GM23338 (cell line): ENCODE data around the gene MAP2K6. TPM values are rescaled to one million over a fixed set of nuclear protein-coding genes. Genes with fewer than 3 reads are reported as not detected.

Source experiments
- ATAC-seq: fragments of 200-7000 bp; cut with Tn5 transposase; 3 replicates; pipeline ENCODE4 v1.9.1; 2020
- DNase-seq: peaks from one replicate; pipeline ENCODE4 v3.0.0-alpha.2; 2015; ENCODE audit warnings: low spot score
- H2AFZ ChIP-seq: fragments of 200-600 bp; sonication (generic); 2 replicates; pipeline ENCODE4 v1.8.0; 2016; ENCODE audit warnings: antibody characterized with exemption, mild to moderate bottlenecking, moderate library complexity
- H3F3A ChIP-seq: fragments of 200-600 bp; sonication (generic); replicated peaks from 2 replicates; pipeline ENCODE4 v1.8.0; 2017; ENCODE audit warnings: antibody characterized with exemption, mixed run types, low read depth
- H3K27ac ChIP-seq: fragments of 200-600 bp; sonication (generic); 2 replicates; pipeline ENCODE4 v1.6.1; 2016; ENCODE audit warnings: low read depth
- H3K27me3 ChIP-seq: fragments of 200-600 bp; sonication (generic); 2 replicates; pipeline ENCODE4 v1.8.0; 2016; ENCODE audit warnings: mild to moderate bottlenecking, mixed run types, moderate library complexity; ENCODE audit not compliant: insufficient read depth
- H3K36me3 ChIP-seq: fragments of 200-600 bp; sonication (generic); 2 replicates; pipeline ENCODE4 v1.8.0; 2016; ENCODE audit warnings: mild to moderate bottlenecking; ENCODE audit not compliant: insufficient read depth
- H3K4me1 ChIP-seq: fragments of 200-600 bp; sonication (generic); 2 replicates; pipeline ENCODE4 v1.8.0; 2016; ENCODE audit warnings: mild to moderate bottlenecking, moderate library complexity; ENCODE audit not compliant: insufficient read depth
- H3K4me2 ChIP-seq: fragments of 200-600 bp; sonication (generic); 2 replicates; pipeline ENCODE4 v1.7.1; 2017; ENCODE audit warnings: mixed run types
- H3K4me3 ChIP-seq: fragments of 200-600 bp; sonication (generic); 2 replicates; pipeline ENCODE4 v1.6.1; 2016; ENCODE audit warnings: mixed run types
- H3K79me2 ChIP-seq: fragments of 200-600 bp; sonication (generic); replicated peaks from 2 replicates; pipeline ENCODE4 v1.8.0; 2017; ENCODE audit warnings: mild to moderate bottlenecking; ENCODE audit not compliant: insufficient read depth
- H3K9me2 ChIP-seq: fragments of 200-600 bp; sonication (generic); 2 replicates; pipeline ENCODE4 v1.8.0; 2017; ENCODE audit not compliant: insufficient read depth
- H4K20me1 ChIP-seq: fragments of 200-600 bp; sonication (generic); replicated peaks from 2 replicates; pipeline ENCODE4 v1.8.0; 2017; ENCODE audit warnings: mild to moderate bottlenecking; ENCODE audit not compliant: insufficient read depth
- H3K27ac Mint-ChIP-seq: 2 replicates; pipeline ENCODE4 v1.8.0; 2020; ENCODE audit warnings: inconsistent platforms, mild to moderate bottlenecking, moderate library complexity, mixed read lengths
- H3K27me3 Mint-ChIP-seq: 3 replicates; pipeline ENCODE4 v1.8.0; 2022; ENCODE audit warnings: low read depth, mild to moderate bottlenecking, moderate library complexity, mixed read lengths, inconsistent platforms; ENCODE audit not compliant: insufficient read depth, poor library complexity
- H3K36me3 Mint-ChIP-seq: 3 replicates; pipeline ENCODE4 v1.8.0; 2021; ENCODE audit warnings: low read depth, mild to moderate bottlenecking, inconsistent platforms, moderate library complexity, mixed read lengths
- H3K4me1 Mint-ChIP-seq: 3 replicates; pipeline ENCODE4 v1.8.0; 2020; ENCODE audit warnings: mild to moderate bottlenecking, inconsistent platforms, mixed read lengths
- H3K4me3 Mint-ChIP-seq: 3 replicates; pipeline ENCODE4 v1.8.0; 2021; ENCODE audit warnings: moderate library complexity, mild to moderate bottlenecking, inconsistent platforms, mixed read lengths
- H3K9me3 Mint-ChIP-seq: 3 replicates; pipeline ENCODE4 v1.8.0; 2020; ENCODE audit warnings: moderate library complexity, mild to moderate bottlenecking, inconsistent platforms, mixed read lengths
- CREB1 ChIP-seq: fragments of 250-450 bp; sonication (Bioruptor Pico); IDR thresholded peaks from 2 replicates; pipeline ENCODE4 v1.5.0; 2020; ENCODE audit warnings: low read depth, mild to moderate bottlenecking, moderate library complexity
- EZH2phosphoT487 ChIP-seq: fragments of 200-600 bp; sonication (generic); IDR thresholded peaks from one replicate; pipeline ENCODE4 v1.8.1; 2018; ENCODE audit warnings: antibody characterized with exemption; ENCODE audit not compliant: unreplicated experiment
- NANOG ChIP-seq: IDR thresholded peaks from 2 replicates; pipeline ENCODE4 v1.6.1; 2016; ENCODE audit warnings: antibody characterized with exemption, borderline replicate concordance
- POLR2AphosphoS5 ChIP-seq: IDR thresholded peaks from 2 replicates; pipeline ENCODE4 v1.6.1; 2016; ENCODE audit warnings: antibody characterized with exemption, low read depth
- STAT1 ChIP-seq: IDR thresholded peaks from one replicate; pipeline ENCODE4 v1.6.1; 2016; ENCODE audit warnings: antibody characterized with exemption; ENCODE audit not compliant: unreplicated experiment
- ZNF114 ChIP-seq: fragments of 250-450 bp; sonication (Bioruptor Pico); IDR thresholded peaks from 2 replicates; pipeline ENCODE4 v1.5.0; 2020; ENCODE audit warnings: mild to moderate bottlenecking, moderate library complexity
- ZNF462 ChIP-seq: fragments of 250-450 bp; sonication (Bioruptor Pico); IDR thresholded peaks from 2 replicates; pipeline ENCODE4 v1.5.0; 2020; ENCODE audit warnings: mild to moderate bottlenecking, moderate library complexity
- polyA plus RNA-seq: library from polyadenylated mRNA; unstranded; fragments of >200 nt; fragmentation: Nextera tagmentation; extraction: Ambion mirVana; gene quantifications from 2 replicates; pipeline ENCODE4 v1.2.1, GENCODE V29; 2016
- total RNA-seq: library from RNA; depleted of rRNA; stranded (reverse); fragments of >200 nt; shearing (Covaris generic); gene quantifications from 2 replicates; pipeline ENCODE4 v1.2.3, GENCODE V29; 2014
- TF ChIP-seq, protein P1 (sequence below): IDR thresholded peaks from 2 replicates; pipeline ENCODE4 v1.6.1; 2016; ENCODE audit warnings: antibody characterized with exemption

Gene MAP2K6
- total and polyA plus RNA-seq, 2 experiments from 2014 or later = 26.3 to 31.1 TPM

- TF ChIP-seq ZNF462 (CRISPR knock-in tag) (no peak), POLR2AphosphoS5 (no peak), STAT1 (no peak)
- TF ChIP-seq, protein P1, sequence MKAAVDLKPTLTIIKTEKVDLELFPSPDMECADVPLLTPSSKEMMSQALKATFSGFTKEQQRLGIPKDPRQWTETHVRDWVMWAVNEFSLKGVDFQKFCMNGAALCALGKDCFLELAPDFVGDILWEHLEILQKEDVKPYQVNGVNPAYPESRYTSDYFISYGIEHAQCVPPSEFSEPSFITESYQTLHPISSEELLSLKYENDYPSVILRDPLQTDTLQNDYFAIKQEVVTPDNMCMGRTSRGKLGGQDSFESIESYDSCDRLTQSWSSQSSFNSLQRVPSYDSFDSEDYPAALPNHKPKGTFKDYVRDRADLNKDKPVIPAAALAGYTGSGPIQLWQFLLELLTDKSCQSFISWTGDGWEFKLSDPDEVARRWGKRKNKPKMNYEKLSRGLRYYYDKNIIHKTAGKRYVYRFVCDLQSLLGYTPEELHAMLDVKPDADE = no peak
Measured at GRCh38 chr17:69572747-69573146, 158.2 kb downstream of the MAP2K6 start (continued).

DNA sequence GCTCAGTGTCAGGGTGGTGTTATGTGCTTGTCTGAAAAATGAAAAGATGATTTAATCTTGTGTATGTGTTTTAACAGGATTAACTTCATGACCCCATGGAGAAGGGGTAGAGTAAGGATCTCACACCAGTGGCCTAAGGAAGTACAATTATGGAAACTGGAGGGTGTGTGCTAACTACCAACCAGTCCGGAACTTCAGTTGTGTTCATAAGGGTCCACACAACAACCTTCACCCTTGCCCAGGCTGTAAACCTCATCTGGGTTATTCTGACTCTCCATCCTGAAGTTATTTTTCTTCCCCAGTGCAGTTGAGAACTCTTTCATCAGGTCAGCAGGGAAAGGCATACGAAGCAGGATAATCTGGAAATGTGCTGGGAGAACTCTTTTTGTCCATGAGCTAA lies 158.9 kb downstream of the MAP2K6 start:
- no peaks in the 10 kb centered on the region for H3K36me3 Mint-ChIP-seq
- no peak overlapping the region for H3K4me2 ChIP-seq
- no peaks in the 10 kb centered on the region for H4K20me1 ChIP-seq
- no peaks in the 10 kb centered on the region for H3K27me3 ChIP-seq
- no peaks in the 10 kb centered on the region for H3F3A ChIP-seq
- H3K9me2 ChIP-seq = no peaks in the 10 kb centered on the region
- no peak overlapping the region for H3K4me3 ChIP-seq
- no peak overlapping the region for H3K27ac ChIP-seq
- H3K4me1 Mint-ChIP-seq = peaks cover 20% of the 10 kb centered on the region
- H3K27ac Mint-ChIP-seq = no peak overlapping the region
- peaks cover 7% of the 10 kb centered on the region for H3K27me3 Mint-ChIP-seq
- no peak overlapping the region for H2AFZ ChIP-seq
- no peak for DNase-seq
- no peak overlapping the region for H3K4me3 Mint-ChIP-seq
- H3K36me3 ChIP-seq = no peaks in the 10 kb centered on the region
- ATAC-seq = no peak
- peaks cover 11% of the 10 kb centered on the region; the same call in 1 of the 2 replicates for H3K4me1 ChIP-seq
- H3K9me3 Mint-ChIP-seq = no peaks in the 10 kb centered on the region
- H3K79me2 ChIP-seq = no peaks in the 10 kb centered on the region
- TF ChIP-seq ZNF462 (CRISPR knock-in tag) = no peak
- TF ChIP-seq EZH2phosphoT487 = no peak
- TF ChIP-seq CREB1 (CRISPR knock-in tag) = no peak
- TF ChIP-seq STAT1 = no peak
- TF ChIP-seq ZNF114 (CRISPR knock-in tag) = no peak
- TF ChIP-seq, protein P1 = no peak
- TF ChIP-seq NANOG = no peak
